ACHN (cell line): Measurements from ENCODE around the gene PLD5.
"Not testable (repeated sequence)": the region's sequence is repeated elsewhere in the genome, so short reads cannot be mapped to it uniquely, and the experiment has no call there.

Source experiments
- DNase-seq: peaks from one replicate; pipeline ENCODE4 v3.0.0-alpha.2; 2015
- in situ Hi-C: cut with HindIII; loops from 2 replicates; pipeline ENCODE4 v1.10.0; 2017; ENCODE audit warnings: low sequenced_read_pairs, low pct_ligation_motif_present, low pct_unique_long_range_greater_than_20kb

PLD5 gene

DNA sequence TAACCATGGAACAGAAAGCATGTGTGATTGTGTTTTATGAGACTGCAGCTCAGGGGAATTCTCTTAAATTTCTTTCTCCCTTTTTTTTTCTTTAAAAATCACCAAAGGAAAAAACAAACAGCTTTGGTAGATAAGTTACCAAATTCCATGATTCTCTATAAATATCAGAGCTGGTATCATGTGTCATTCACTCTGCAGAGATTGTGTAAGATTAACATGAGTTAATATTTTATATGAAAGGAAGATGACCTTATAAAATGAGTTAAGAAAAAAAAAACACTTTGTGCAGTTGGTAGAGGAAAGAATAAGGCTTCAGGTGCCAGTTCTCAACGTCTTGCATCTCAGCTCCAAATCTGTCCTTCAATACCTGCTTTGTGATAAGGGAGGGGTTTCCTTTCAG, 287.4 kb downstream of the PLD5 start:
- in situ Hi-C loops, result no loop called here

DNA sequence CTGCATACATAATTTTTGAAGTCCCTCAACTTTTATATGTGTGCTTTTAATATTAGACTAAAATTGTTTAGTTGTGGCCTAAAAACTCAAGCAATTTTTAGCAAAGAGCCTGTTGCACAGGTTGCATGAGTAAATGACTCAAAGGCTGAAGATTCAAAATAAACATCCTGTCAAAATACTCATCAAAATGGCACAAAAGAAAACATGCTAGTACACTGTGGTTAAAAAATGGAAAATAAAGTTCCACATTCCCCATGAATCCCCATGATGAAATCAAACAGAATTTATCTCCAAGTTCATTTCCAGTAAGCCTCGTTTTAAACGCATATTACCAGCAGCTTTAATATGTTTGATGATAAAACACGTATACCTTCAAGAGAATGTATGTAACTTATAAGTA, 295.5 kb downstream of the PLD5 start:
- in situ Hi-C loops, result no loop called here
- no peak for DNase-seq

More for the DNA sequence above, 287.4 kb downstream of the PLD5 start:
- no peak for DNase-seq

DNA sequence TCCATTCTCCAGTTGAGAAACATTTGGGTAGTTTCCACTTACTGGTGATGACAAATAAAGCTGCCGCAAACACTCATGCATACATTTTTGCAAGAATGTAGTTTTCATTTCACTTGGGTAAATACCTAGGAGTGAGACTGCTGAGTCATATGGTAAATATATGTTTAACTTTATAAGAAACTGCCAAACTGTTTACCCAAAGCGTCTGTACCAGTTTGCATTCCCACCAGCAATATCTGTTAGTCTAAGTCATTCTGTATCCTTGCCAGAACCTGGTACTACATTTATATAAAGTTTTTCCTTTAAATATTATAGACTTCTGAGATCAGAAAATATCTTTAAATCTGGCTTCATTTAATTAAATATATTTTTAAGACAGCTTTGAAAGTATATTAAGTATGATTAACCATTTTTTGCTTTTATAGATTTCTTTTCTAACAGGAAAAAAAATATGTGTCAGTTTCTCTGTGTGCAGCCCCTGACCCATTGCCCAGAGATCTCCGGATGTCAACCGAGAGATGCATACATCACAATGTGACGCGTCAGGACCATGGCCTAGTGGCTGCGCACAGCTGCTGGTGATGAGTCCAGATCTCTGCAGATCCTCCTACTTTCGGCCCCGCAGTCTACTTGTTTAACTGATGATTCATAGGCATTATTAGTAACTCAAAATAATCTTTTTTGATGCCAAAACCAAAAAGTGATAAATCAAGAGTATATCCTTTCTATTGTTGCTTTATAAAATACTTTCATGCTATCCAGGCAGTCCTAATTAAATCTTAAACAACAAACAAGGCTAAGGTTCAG, 298.5 kb downstream of the PLD5 start:
- in situ Hi-C loops, result no loop called here
- no peak for DNase-seq

DNA sequence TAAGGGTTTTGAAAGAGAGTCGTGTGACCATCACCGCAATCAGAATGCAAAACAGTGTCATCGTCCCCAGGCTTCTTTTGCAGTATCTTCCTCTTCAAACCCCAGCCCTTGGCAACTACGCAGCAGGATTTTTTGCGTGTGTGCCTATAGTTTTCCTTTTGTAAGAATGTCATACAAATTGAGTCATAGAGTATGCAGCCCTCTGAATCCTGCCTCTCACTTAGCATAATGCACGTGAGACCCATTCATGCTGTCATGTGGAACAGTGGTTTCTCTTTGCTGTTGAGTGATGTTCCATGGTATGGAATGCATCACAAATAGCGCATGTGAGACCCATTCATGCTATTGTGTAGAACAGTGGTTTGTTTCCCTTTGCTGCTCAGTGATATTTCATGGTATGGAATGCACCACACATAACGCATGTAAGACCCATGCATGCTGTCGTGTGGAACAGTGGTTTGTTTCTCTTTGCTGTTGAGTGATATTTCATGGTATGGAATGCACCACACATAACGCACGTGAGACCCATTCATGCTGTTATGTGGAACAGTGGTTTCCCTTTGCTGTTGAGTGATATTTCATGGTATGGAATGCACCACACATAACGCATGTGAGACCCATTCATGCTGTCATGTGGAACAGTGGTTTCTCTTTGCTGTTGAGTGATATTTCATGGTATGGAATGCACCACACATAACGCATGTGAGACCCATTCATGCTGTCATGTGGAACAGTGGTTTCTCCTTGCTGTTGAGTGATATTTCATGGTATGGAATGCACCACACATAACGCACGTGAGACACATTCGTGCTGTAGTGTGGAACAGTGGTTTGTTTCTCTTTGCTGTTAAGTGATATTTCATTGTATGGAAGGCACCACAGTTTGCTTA, 299.4 kb downstream of the PLD5 start:
- DNase-seq, in situ Hi-C loops: not testable (repeated sequence)

DNA sequence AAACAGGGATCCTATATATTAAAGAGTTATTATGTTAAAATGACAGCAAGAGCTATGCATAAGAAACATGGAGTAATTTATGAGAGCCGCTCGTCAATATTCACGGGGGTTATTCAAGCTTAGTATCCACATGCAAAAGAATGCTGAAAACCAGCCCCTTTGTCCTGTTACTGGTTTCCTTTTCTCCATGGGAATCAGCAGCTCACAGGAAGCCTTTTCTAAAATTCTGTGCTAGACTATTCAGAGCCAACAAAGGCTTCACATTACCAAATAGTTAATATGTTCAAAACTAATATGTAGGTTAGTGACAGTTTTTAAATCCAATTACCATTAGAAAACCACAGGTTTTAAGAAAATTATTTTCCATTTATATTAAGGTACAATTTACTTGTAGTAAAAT, 300.0 kb downstream of the PLD5 start:
- in situ Hi-C loops, result no loop called here
- no peak for DNase-seq

DNA sequence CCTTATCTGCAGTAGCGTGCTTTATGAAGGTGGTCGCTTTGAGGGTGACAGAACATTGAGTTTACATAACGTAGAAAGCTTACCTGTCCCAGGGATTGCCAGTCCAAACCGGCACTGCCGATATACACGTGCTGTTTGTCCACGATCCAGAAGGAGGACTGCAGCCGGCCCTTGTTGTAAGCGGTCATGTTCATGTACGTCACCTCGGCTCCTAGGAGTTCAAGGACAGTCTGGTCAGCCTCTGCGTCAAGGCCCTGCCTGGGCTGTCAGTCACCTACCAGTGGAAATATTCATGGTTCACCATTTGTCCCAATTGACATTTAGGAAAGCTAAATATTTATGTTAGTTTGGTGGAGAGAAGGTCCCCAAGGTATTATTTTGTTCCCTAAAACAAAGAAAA, 304.6 kb downstream of the PLD5 start:
- in situ Hi-C loops, result no loop called here
- DNase-seq, result no peak

DNA sequence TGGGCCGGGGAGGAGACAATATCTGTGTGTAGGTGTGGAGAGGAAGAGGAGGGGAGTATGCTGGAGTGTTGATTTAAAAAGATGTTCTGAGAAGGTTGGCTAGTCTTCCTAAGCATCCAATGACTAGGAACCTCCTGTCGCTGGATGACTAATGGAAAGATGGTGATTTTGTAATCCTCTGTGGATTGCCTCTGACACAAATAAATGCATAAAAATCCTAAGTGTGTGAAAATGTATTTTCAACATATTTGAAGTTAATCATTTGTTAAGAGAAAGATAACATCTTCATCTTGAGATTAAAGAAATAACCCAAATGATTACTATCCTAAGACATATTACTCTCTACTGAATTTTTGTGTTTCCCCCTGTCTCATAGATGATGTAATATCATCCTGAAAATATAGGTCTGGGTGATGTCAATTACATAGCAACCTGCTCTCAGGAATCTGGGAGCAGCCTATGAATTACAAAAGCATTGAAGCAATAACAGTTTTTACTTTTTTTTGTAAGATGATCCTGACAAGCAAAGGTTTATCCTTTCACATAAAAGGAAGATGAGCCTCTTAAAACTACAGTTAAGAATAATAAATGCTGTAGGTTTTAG, 305.1 kb downstream of the PLD5 start:
- no peak for DNase-seq
- in situ Hi-C loops, result no loop called here

DNA sequence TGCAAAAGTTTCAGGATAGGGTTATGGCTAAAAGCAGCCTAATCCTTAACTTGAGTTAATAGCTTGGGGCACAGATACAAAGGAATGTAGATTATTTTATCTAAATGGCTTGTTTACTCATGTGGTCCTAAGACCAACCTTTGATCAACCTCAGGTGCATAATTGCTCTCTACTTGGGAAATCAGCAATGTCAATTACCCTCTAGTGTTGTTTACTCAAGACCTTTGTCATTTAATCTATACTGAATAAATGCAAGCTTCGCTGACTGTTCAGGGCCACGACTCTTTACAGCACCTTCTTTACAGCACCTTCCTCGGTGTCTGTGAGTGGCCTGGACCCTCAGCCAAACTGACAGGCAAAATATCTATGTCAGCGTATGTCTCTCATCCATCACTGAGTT, 308.1 kb downstream of the PLD5 start:
- DNase-seq, result no peak
- in situ Hi-C loops, result no loop called here

DNA sequence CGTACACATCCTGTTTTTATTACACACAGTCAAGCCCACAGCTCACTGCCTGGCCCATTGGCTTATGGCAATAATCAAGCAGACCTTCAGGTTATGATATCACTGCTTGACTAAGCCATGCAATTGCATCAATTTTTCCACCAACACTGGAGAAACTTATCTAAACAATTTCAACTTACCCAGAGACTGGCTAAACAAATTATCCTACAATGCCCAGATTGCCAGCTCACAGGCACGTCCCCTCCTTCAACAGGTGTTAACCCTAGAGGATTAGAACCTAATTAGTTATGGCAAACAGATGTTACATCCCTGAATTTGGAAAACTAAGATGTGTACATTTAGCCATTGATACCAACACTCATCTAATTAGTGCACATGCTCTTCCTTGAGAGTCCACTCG, 310.0 kb downstream of the PLD5 start:
- DNase-seq, in situ Hi-C loops: not testable (repeated sequence)

DNA sequence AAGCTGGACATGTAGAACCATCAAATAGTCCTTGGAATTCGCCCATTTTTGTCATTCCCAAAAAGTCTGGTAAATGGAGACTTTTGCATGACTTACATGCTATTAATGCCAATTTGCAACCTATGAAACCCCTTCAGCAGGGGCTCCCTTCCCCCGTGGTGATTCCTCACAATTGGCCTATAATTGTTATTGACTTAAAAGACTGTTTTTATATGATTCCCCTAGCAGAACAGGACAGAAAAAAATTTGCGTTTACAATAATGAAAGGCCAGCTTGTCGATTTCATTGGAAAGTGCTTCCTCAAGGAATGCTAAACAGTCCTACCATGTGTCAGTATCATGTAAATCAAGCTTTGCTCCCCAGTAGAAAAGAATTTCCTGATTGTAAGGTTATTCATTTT, 311.5 kb downstream of the PLD5 start:
- in situ Hi-C loops, DNase-seq: not testable (repeated sequence)

DNA sequence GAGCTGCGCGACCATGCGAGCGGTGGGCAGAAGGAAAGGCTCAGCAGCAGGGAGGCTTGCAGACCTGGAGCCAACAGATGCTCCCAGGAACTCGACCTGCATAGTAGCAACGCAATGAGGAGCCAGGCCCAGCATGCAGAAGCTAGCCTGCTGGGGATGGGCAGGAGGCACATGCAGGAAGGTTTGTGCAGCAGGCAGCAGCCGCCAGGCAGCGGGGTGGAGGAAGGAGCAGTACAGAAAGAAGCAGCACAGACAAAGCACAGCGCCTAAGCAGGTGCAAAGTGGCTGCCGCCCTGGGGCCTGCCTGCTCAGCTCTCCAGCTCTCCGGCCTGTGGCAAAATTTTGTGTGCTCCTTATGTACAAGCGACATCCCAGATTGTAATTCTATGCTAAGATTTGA, 312.1 kb downstream of the PLD5 start:
- DNase-seq, result no peak

DNA sequence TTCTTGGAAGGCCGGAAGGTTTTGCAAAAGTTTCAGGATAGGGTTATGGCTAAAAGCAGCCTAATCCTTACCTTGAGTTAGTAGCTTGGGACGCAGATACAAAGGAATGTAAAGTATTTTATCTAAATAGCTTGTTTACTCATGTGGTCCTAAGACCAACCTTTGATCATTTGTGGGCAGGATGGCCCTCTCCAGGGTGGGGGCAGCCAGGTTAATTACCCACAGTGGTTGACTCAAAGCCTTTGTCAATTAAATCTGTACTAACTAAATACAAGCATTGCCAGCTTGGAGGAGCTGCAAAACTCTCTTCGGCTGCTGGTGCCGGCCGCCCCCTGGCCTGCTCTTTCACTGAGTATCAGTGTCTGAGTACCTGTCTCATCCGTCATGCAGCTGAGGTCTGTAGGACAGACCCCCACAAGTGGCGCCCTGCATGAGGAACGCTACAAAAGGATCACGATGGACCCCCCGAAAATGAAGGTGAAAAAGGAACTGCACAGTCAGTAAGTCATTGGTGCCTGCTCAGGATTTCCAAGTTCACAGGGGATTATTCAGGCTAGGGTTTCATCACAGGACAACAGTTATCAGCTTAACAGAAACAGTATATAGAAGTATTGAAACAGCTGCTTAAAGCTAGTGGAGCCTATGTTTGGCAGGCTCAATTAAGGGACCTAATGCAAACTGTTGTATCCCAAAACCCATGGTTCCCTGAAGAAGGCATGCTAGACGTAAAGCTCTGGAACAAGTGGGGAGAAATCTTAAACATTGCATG, 313.1 kb downstream of the PLD5 start:
- in situ Hi-C loops, result no loop called here
- no peak for DNase-seq

More for the DNA sequence above, 312.1 kb downstream of the PLD5 start:
- in situ Hi-C loops, result no loop called here

DNA sequence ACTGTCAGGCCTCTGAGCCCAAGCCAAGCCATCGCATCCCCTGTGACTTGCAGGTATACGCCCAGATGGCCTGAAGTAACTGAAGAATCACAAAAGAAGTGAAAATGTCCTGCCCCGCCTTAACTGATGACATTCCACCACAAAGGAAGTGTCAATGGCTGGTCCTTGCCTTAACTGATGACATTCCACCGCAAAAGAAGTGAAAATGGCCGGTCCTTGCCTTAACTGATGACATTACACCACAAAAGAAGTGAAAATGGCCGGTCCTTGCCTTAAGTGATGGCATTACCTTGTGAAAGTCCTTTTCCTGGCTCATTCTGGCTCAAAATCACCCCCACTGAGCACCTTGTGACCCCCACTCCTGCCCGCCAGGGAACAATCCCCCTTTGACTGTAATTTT, 314.2 kb downstream of the PLD5 start:
- in situ Hi-C loops, result not testable (repeated sequence)

DNA sequence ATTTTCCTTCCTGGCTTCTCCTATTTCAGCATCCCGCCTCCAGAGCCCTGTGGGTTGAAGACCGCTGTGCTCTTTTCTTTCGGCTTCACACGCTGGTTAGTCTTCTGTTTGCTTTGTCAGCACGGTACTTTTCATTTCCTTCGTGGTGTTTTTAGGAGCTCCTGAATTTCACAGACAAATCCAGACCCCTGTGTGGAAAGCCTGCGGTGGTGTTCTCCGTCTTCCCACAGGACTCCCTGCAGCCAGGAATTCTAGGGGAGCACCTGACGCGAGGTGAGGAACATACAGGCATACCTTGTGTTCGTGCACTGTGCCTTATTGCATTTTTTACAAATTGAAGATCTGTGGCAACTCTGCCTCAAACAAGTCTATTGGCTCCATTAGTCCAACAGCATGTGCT, 315.4 kb downstream of the PLD5 start:
- in situ Hi-C loops, result no loop called here
- DNase-seq, result no peak

More for the DNA sequence above, 314.2 kb downstream of the PLD5 start:
- not testable (repeated sequence) for DNase-seq

DNA sequence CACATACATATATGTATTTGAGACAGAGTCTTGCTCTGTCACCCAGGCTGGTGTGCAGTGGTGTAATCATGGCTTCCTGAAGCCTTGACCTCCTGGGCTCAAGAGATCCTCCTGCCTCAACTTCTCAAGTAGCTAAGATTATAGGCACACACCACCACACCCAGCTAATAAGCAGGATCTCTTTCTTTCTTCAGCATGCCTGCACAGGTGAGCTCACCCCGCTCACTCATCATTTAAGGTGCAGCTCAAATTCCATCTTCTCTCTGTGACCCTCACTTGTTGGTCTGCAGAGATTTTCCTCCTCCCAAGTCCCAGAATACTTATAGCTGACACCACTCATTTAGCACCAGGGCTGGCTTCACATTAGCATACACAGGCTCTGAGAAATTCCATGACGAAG, 316.5 kb downstream of the PLD5 start:
- no peak for DNase-seq
- in situ Hi-C loops, result no loop called here

DNA sequence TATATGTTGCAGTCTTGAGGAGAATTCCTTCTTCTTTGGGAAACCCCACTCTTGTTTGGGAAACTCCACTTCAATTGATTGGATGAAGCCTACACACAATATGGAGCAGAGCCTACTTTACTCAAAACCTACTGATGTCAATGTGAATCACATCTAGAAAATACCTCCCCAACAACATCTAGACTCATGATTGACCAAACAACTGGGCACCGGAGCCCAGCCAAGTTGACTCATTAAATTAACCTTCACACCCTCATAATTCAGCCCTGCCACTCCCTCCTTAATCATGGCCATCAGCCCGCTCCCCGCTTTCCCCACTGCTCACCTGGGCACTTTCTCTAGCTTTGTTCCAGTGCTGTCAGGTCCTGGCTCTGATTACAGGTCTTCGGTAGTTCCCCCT, 317.5 kb downstream of the PLD5 start:
- in situ Hi-C loops, result no loop called here
- DNase-seq, result no peak

DNA sequence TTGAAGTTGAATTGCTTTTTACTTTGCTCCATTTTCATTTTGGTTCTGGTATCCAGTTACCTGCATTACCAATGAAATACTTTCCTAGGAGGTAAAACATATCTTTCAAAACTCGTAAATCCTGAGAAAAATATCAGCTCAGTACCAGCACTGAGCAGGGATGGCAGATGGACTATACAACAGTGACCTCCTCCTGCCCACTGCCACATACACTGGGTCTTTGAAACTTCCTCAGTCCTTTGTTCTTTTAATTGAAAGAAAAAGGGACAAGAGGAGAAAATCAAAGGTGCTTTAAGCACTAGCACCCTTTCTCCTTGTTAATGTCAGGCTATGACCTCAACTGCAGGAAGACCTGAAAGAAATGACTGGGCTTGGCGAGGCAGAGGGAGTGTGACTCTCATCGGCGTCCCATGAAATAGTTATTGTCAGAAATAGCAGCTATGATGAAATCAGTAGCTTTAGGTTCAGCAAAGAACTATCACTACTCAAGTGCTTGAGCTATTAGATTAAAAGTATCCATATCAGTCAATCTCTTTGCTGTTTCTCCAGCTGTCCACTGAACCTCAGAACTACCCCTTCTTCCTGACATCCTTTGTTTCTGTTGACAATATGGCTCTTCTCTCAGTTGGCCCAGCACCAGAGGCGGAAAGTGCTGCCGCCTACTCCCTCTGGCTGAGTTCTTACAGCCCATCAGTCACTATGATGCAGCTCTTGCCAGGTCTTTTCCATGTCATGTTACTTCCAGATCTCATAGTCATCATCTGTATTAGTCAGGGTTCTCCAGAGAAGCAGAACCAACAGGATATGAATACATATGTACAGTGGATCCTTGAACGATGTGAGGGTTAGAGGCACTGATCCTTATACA, 318.6 kb downstream of the PLD5 start:
- no peak for DNase-seq
- in situ Hi-C loops, result no loop called here

DNA sequence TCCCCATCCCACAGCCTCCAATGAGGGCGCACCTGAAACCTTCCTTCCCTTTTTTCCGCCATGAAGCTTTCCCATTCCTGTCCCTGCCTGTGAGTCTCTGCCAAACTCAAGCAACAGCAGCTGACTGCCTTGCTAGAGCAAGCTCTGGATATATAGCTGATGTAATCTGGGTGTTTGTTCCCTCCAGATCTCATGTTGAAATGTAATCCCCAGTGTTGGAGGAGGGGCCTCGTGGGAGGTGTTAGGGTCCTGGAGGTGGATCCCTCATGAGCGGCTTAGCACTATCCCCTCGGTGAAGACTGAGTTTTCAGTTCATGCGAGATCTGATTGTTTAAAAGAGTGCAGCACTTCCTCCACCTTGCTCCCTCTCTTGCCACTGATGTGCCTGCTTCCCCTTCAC, 321.2 kb downstream of the PLD5 start:
- in situ Hi-C loops, result no loop called here
- no peak for DNase-seq
